GM23338 (cell line): ENCODE measurements around the gene ATAD2B.
"Not testable (repeated sequence)": the region's sequence is repeated elsewhere in the genome, so short reads cannot be mapped to it uniquely, and the experiment has no call there.

Experiments used
- CTCF ChIP-seq, 2 experiments: fragments of 200-600 bp in 1 of 2; sonication (generic) in 1 of 2; conservative IDR thresholded peaks; 2 replicates each; pipeline versions ENCODE4 v1.5.1 to v1.6.1; 2016 to 2017; ENCODE audit warnings: antibody characterized with exemption in 2 of 2, low read depth in 2 of 2, mild to moderate bottlenecking in 2 of 2, moderate library complexity in 1 of 2
- EZH2 ChIP-seq: fragments of 200-600 bp; sonication (generic); IDR thresholded peaks from one replicate; pipeline ENCODE4 v1.8.0; 2017; ENCODE audit warnings: antibody characterized with exemption, mild to moderate bottlenecking, low read depth; ENCODE audit not compliant: unreplicated experiment
- EZH2phosphoT487 ChIP-seq: fragments of 200-600 bp; sonication (generic); IDR thresholded peaks from one replicate; pipeline ENCODE4 v1.8.1; 2018; ENCODE audit warnings: antibody characterized with exemption; ENCODE audit not compliant: unreplicated experiment
- POLR2AphosphoS5 ChIP-seq: IDR thresholded peaks from 2 replicates; pipeline ENCODE4 v1.6.1; 2016; ENCODE audit warnings: antibody characterized with exemption, low read depth
- ZNF114 ChIP-seq: fragments of 250-450 bp; sonication (Bioruptor Pico); IDR thresholded peaks from 2 replicates; pipeline ENCODE4 v1.5.0; 2020; ENCODE audit warnings: mild to moderate bottlenecking, moderate library complexity

DNA sequence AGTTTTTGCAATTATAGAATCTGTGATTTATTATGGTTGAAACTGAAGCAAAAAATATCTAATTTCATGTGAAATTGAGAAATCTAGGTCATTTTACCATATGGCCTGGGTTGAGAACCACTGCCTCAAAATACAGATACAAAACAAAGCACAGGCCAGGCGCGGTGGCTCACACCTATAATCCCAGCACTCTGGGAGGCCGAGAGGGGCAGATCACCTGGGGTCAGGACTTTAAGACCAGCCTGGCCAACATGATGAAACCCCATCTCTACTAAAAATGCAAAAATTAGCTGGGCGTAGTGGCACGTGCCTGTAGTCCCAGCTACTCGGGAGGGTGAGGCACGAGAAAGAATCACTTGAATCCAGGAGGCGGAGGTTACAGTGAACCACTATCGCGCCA is 146.5 kb downstream of the ATAD2B start:
- not testable (repeated sequence) for TF ChIP-seq CTCF (conservative IDR thresholded peaks at IDR 0.05; ENCODE audit: low read depth in 2 of 2); EZH2phosphoT487; EZH2; ZNF114; POLR2AphosphoS5
